ENCODE measurements around the gene ACAD8.
"Not testable (repeated sequence)": the region's sequence is repeated elsewhere in the genome, so short reads cannot be mapped to it uniquely, and the experiment has no call there.

The ACAD8 gene

GRCh38 chr11:134238956-134239355, 14.4 kb upstream of the ACAD8 start:
- in situ Hi-C loops (cut with MboI; ENCODE audit: low sequenced_read_pairs) = no loop called here

- in situ Hi-C loops (cut with MboI; ENCODE audit: low sequenced_read_pairs) = no loop called here
Observed at GRCh38 chr11:134240592-134240991, 12.8 kb upstream of the ACAD8 start.

- in situ Hi-C loops (cut with MboI; ENCODE audit: low sequenced_read_pairs) = no loop called here
Observed at GRCh38 chr11:134242376-134242775, 11.0 kb upstream of the ACAD8 start.

- in situ Hi-C loops (cut with MboI; ENCODE audit: low sequenced_read_pairs) = no loop called here
Observed at GRCh38 chr11:134243913-134244312, 9.5 kb upstream of the ACAD8 start.

GRCh38 chr11:134244593-134244992, 8.8 kb upstream of the ACAD8 start:
- in situ Hi-C loops (cut with MboI; ENCODE audit: low sequenced_read_pairs) = no loop called here

- in situ Hi-C loops (cut with MboI; ENCODE audit: low sequenced_read_pairs) = no loop called here
Observed at GRCh38 chr11:134245434-134245833, 7.9 kb upstream of the ACAD8 start.

GRCh38 chr11:134246100-134246499, 7.3 kb upstream of the ACAD8 start:
- in situ Hi-C loops (cut with MboI; ENCODE audit: low sequenced_read_pairs) = no loop called here

- in situ Hi-C loops (cut with MboI; ENCODE audit: low sequenced_read_pairs) = no loop called here
Observed at GRCh38 chr11:134246678-134247077, 6.7 kb upstream of the ACAD8 start.

- in situ Hi-C loops (cut with MboI; ENCODE audit: low sequenced_read_pairs) = no loop called here
Observed at GRCh38 chr11:134248910-134249480, 4.4 kb upstream of the ACAD8 start.

- in situ Hi-C loops (cut with MboI; ENCODE audit: low sequenced_read_pairs) = no loop called here
Observed at GRCh38 chr11:134250246-134250645, 3.1 kb upstream of the ACAD8 start.

GRCh38 chr11:134250675-134251074, 2.7 kb upstream of the ACAD8 start:
- in situ Hi-C loops (cut with MboI; ENCODE audit: low sequenced_read_pairs) = no loop called here

GRCh38 chr11:134252346-134253187, 801 bp upstream of the ACAD8 start:
- in situ Hi-C loops (cut with MboI; ENCODE audit: low sequenced_read_pairs) = no loop called here

GRCh38 chr11:134254433-134255183, 1.2 kb downstream of the ACAD8 start:
- in situ Hi-C loops (cut with MboI; ENCODE audit: low sequenced_read_pairs) = no loop called here

- in situ Hi-C loops (cut with MboI; ENCODE audit: low sequenced_read_pairs) = not testable (repeated sequence)
Observed at GRCh38 chr11:134255184-134255561, 1.8 kb downstream of the ACAD8 start.

GRCh38 chr11:134257101-134257500, 3.7 kb downstream of the ACAD8 start:
- in situ Hi-C loops (cut with MboI; ENCODE audit: low sequenced_read_pairs) = no loop called here

GRCh38 chr11:134258577-134258976, 5.2 kb downstream of the ACAD8 start:
- in situ Hi-C loops (cut with MboI; ENCODE audit: low sequenced_read_pairs) = no loop called here

GRCh38 chr11:134260503-134260902, 7.1 kb downstream of the ACAD8 start:
- in situ Hi-C loops (cut with MboI; ENCODE audit: low sequenced_read_pairs) = no loop called here

GRCh38 chr11:134260983-134261382, 7.6 kb downstream of the ACAD8 start:
- in situ Hi-C loops (cut with MboI; ENCODE audit: low sequenced_read_pairs) = no loop called here

- in situ Hi-C loops (cut with MboI; ENCODE audit: low sequenced_read_pairs) = no loop called here
Observed at GRCh38 chr11:134261626-134262488, 8.5 kb downstream of the ACAD8 start.

- in situ Hi-C loops (cut with MboI; ENCODE audit: low sequenced_read_pairs) = no loop called here
Observed at GRCh38 chr11:134264966-134265764, 11.8 kb downstream of the ACAD8 start.

Measured in HL-60/S4 treated with phorbol 12-myristate 13-acetate at 8.2 ng/mL for 4 days and 3 days (cell line).